Measurements from ENCODE around the gene MTHFD1.

MTHFD1 gene

GRCh38 chr14:64405295-64405694 is 17.1 kb downstream of the MTHFD1 start:
- no peak for DNase-seq (ENCODE audit: extremely low read depth in 1 of 2, low read depth in 1 of 2)

GRCh38 chr14:64407329-64407728 is 19.2 kb downstream of the MTHFD1 start:
- DNase-seq (ENCODE audit: extremely low read depth in 1 of 2, low read depth in 1 of 2), result no peak

- DNase-seq (ENCODE audit: extremely low read depth in 1 of 2, low read depth in 1 of 2), result no peak
Observed at GRCh38 chr14:64409126-64409920, 21.2 kb downstream of the MTHFD1 start.

- no peak for DNase-seq (ENCODE audit: extremely low read depth in 1 of 2, low read depth in 1 of 2)
Observed at GRCh38 chr14:64410084-64410774, 22.1 kb downstream of the MTHFD1 start.

- DNase-seq (ENCODE audit: extremely low read depth in 1 of 2, low read depth in 1 of 2), result no peak
Observed at GRCh38 chr14:64411001-64411400, 22.8 kb downstream of the MTHFD1 start.

- DNase-seq (ENCODE audit: extremely low read depth in 1 of 2, low read depth in 1 of 2), result no peak
Observed at GRCh38 chr14:64412237-64412636, 24.1 kb downstream of the MTHFD1 start.

GRCh38 chr14:64416348-64416932 is 28.3 kb downstream of the MTHFD1 start:
- DNase-seq (ENCODE audit: extremely low read depth in 1 of 2, low read depth in 1 of 2), result no peak

GRCh38 chr14:64417055-64417770 is 29.1 kb downstream of the MTHFD1 start:
- DNase-seq (ENCODE audit: extremely low read depth in 1 of 2, low read depth in 1 of 2), result no peak

- no peak for DNase-seq (ENCODE audit: extremely low read depth in 1 of 2, low read depth in 1 of 2)
Observed at GRCh38 chr14:64417771-64418125, 29.6 kb downstream of the MTHFD1 start.

GRCh38 chr14:64419003-64419402 is 30.9 kb downstream of the MTHFD1 start:
- no peak for DNase-seq (ENCODE audit: extremely low read depth in 1 of 2, low read depth in 1 of 2)

- DNase-seq (ENCODE audit: extremely low read depth in 1 of 2, low read depth in 1 of 2), result no peak
Observed at GRCh38 chr14:64421166-64421565, 33.0 kb downstream of the MTHFD1 start.

GRCh38 chr14:64422005-64422404 is 33.9 kb downstream of the MTHFD1 start:
- DNase-seq (ENCODE audit: extremely low read depth in 1 of 2, low read depth in 1 of 2), result no peak

- no peak for DNase-seq (ENCODE audit: extremely low read depth in 1 of 2, low read depth in 1 of 2)
Observed at GRCh38 chr14:64422756-64423155, 34.6 kb downstream of the MTHFD1 start.

GRCh38 chr14:64423987-64424386 is 35.8 kb downstream of the MTHFD1 start:
- DNase-seq (ENCODE audit: extremely low read depth in 1 of 2, low read depth in 1 of 2), result no peak

- DNase-seq (ENCODE audit: extremely low read depth in 1 of 2, low read depth in 1 of 2), result no peak
Observed at GRCh38 chr14:64434528-64434927, 46.4 kb downstream of the MTHFD1 start.

- no peak for DNase-seq (ENCODE audit: extremely low read depth in 1 of 2, low read depth in 1 of 2)
Observed at GRCh38 chr14:64438181-64438841, 50.2 kb downstream of the MTHFD1 start.

- no peak for DNase-seq (ENCODE audit: extremely low read depth in 1 of 2, low read depth in 1 of 2)
Observed at GRCh38 chr14:64439141-64439540, 51.0 kb downstream of the MTHFD1 start.

GRCh38 chr14:64440494-64440893 is 52.3 kb downstream of the MTHFD1 start:
- DNase-seq (ENCODE audit: extremely low read depth in 1 of 2, low read depth in 1 of 2), result no peak

GRCh38 chr14:64442300-64442988 is 54.3 kb downstream of the MTHFD1 start:
- no peak for DNase-seq (ENCODE audit: extremely low read depth in 1 of 2, low read depth in 1 of 2)

- no peak for DNase-seq (ENCODE audit: extremely low read depth in 1 of 2, low read depth in 1 of 2)
Observed at GRCh38 chr14:64444140-64444539, 56.0 kb downstream of the MTHFD1 start.
